GM12864 (cell line): ENCODE results near the gene COL1A2.
A peak's percentile ranks its signal among the peaks of the same experiment; 100 is the strongest.

ENCODE experiments used
- DNase-seq: peaks from one replicate; pipeline ENCODE4 v3.0.0-alpha.2; 2011; ENCODE audit warnings: low read depth
- H3K4me3 ChIP-seq: 2 replicates; pipeline ENCODE4 v1.5.1; 2011; ENCODE audit warnings: mild to moderate bottlenecking, low read depth, low read length, control low read depth
- TF ChIP-seq, protein P1 (sequence below): IDR thresholded peaks from 2 replicates; pipeline ENCODE4 v1.5.1; 2011; ENCODE audit warnings: low read depth, mild to moderate bottlenecking, moderate library complexity, low read length, control low read depth, inconsistent platforms; ENCODE audit errors: missing control alignments

COL1A2 gene

DNA sequence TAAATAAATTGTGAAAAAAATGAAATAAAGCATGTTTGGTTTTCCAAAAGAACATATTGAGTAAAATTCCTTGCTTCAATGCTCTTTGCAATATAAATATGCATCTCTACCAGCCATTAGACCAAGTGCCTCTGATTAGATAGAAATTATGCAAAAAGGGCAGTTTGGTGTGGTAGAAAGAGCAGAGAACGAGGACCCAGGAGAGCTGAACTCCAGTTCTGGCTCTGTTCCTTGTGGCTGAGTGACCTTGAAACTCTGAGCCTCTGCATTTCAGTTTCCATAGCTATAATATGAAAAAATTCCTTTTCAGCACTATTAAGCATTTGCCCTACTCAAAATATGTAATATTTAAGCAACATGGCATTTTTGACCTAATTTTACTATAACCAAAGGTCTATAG is 36.5 kb downstream of the COL1A2 start:
- TF ChIP-seq, protein P1, sequence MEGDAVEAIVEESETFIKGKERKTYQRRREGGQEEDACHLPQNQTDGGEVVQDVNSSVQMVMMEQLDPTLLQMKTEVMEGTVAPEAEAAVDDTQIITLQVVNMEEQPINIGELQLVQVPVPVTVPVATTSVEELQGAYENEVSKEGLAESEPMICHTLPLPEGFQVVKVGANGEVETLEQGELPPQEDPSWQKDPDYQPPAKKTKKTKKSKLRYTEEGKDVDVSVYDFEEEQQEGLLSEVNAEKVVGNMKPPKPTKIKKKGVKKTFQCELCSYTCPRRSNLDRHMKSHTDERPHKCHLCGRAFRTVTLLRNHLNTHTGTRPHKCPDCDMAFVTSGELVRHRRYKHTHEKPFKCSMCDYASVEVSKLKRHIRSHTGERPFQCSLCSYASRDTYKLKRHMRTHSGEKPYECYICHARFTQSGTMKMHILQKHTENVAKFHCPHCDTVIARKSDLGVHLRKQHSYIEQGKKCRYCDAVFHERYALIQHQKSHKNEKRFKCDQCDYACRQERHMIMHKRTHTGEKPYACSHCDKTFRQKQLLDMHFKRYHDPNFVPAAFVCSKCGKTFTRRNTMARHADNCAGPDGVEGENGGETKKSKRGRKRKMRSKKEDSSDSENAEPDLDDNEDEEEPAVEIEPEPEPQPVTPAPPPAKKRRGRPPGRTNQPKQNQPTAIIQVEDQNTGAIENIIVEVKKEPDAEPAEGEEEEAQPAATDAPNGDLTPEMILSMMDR = no peak
- DNase-seq = no peak
- no peak overlapping the region for H3K4me3 ChIP-seq

DNA sequence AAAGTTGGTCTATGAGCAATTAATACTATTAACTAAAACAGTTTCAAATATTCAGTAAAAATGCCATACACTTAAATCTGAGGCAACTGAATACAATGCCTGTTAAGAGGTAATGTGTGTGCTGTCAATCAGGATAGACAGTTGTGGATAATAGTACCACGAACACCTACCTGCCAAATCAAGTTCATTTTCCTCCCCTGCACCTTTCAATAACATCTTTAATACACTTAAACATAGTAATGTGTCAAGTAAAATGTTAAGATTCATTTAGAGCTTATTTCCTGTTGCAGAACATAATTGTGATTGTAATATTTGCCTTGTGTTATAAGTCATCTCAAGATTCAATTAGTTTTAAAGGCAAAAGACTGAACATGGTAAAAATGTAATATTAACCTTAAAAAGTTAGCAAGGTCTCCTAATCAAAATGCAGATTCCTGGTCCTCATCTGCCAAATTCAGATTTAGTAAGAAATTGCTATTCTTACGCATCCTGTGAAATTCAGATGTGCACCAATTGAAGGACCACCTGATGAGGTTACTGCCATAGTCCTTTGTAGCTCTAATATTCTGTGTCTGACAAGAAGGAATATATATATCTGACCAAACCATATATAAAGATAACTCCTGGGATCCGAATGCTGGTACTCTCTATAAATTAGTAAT is 37.1 kb downstream of the COL1A2 start:
- no peak overlapping the region for H3K4me3 ChIP-seq
- no peak for DNase-seq
- TF ChIP-seq, protein P1 = no peak

DNA sequence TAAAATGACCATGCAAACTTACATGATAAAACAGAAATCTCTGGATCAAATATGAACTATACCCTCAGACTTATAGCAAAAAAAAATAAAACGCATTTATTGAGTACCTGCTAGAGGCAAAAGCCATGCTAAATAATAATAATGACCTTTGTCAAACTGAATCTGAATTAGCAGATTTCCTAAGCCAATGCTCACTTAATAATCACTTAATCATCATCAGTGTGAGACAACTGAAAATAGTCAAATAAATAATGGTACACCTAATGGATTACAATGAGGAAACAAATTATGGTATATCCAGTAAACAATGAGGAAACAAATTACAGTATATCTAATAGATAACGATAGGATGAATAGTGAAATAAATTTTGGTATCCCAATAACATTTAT is 37.6 kb downstream of the COL1A2 start:
- TF ChIP-seq, protein P1 = no peak
- DNase-seq = no peak
- H3K4me3 ChIP-seq = no peak overlapping the region

DNA sequence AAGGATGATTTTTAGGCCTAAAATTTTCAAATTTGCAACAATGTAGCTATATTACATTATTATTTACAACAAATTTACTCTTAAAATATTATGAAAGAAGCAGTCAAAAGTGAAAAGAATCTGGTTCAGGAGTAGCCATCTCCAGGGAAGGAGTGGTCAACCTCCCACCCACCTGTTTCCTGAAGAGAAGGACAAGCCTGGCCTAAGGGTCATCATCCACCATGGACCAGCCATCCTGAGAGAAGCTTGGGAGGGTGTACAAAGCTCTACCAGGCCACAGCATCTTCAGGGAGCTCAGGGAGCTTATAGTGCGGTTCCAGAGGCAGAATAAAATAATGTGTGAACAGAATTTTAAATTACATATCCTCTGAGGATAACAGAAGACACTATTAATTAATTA is 38.1 kb downstream of the COL1A2 start:
- no peak for DNase-seq
- H3K4me3 ChIP-seq = no peak overlapping the region
- TF ChIP-seq, protein P1 = no peak

DNA sequence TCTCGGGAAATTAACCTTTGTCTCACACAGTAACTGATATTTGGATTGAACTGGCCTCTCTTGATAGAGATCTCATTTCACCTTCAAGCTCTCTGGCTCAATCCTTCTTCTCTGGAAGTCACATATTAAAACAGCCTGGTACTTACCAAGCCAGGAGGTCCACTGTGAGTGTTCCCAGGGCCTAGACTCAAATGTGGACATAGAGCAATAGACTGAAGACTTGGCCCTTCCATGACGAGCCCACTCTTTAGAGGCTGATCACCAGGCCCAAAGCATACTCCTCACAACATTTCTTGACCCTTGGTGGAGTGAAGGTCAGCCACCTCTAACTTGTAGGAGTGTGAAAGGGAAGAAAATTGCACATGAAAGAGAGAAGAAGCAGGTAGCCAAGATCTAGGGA is 38.5 kb downstream of the COL1A2 start:
- H3K4me3 ChIP-seq = no peak overlapping the region
- no peak for DNase-seq
- TF ChIP-seq, protein P1 = no peak

DNA sequence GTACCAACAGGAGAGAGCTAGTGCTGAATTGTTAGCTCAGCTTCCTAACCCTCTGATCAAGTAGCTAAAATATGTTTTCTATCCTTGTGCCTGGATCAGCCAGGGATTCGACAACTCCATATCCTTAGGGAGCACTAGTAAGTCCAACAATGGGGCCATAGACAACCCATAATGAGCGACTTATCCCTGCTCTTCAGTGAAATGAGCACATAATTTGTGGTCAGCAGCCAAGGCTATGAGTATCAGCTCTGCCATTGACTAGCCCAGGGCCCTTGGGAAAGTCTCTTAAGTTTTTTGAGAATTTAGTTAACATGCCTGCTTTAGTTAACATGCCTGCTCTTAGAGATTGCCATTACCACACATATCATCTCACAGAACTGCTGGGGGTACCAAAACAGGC is 39.3 kb downstream of the COL1A2 start:
- H3K4me3 ChIP-seq = no peak overlapping the region
- TF ChIP-seq, protein P1 = no peak
- DNase-seq = no peak

DNA sequence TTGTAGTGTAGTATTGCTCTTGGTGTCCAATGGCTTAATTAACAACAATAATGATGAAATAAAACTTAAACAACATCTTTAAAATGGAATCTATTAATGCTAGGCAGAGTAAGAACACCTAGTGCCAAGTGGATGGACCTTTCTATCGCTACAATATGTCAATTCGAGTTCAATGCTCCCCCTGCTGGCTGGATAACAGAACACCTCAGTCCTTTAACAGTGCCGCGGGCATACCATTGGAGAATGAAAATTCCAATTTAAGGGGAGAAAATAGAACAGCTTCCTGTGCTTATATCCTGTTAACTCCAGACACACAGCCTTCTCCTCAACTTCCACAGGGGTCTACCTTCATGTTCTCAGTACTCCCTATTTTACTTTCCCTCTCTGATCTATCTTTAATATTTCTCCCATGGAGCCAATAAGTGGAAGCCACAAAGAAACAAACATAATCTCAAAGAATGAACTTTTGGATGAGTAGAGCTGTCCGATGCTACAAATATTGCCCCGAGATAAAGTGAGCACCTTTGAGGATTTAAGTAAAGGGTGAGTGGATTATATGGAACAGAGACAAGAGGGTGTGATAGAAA is 41.4 kb downstream of the COL1A2 start:
- TF ChIP-seq, protein P1 = peak; percentile 75
- H3K4me3 ChIP-seq = no peak overlapping the region
- peak; percentile 18 for DNase-seq
